VCaP (cell line): ENCODE results near the gene EPB41.

Experiments
- H3K27ac ChIP-seq: fragments of 450-650 bp; 2 replicates; pipeline ENCODE4 v1.5.1; 2017
- CTCF ChIP-seq: fragments of 450-650 bp; conservative IDR thresholded peaks from 2 replicates; pipeline ENCODE4 v1.5.1; 2017; ENCODE audit warnings: mild to moderate bottlenecking, moderate library complexity

The EPB41 gene

GRCh38 chr1:28915031-28915895 is 894 bp downstream of the EPB41 start:
- no peak for TF ChIP-seq CTCF
- H3K27ac ChIP-seq = peak overlapping the region; percentile 88

- no peak for TF ChIP-seq CTCF
- H3K27ac ChIP-seq = no peak overlapping the region; the same call in 1 of the 2 replicates
Measured at GRCh38 chr1:28917757-28918118, 3.4 kb downstream of the EPB41 start.

GRCh38 chr1:28921286-28921869 is 7.0 kb downstream of the EPB41 start:
- no peak overlapping the region for H3K27ac ChIP-seq
- no peak for TF ChIP-seq CTCF

GRCh38 chr1:28925350-28925891 is 11.1 kb downstream of the EPB41 start:
- TF ChIP-seq CTCF = no peak
- peak overlapping the region; percentile 94 for H3K27ac ChIP-seq

- H3K27ac ChIP-seq = peak overlapping the region; percentile 94
- no peak for TF ChIP-seq CTCF
Measured at GRCh38 chr1:28926629-28927265, 12.4 kb downstream of the EPB41 start.

- peak overlapping the region; percentile 94 for H3K27ac ChIP-seq
- no peak for TF ChIP-seq CTCF
Measured at GRCh38 chr1:28927266-28927647, 12.9 kb downstream of the EPB41 start.

- H3K27ac ChIP-seq = peak overlapping the region; percentile 94
- TF ChIP-seq CTCF = no peak
Measured at GRCh38 chr1:28927648-28928313, 13.4 kb downstream of the EPB41 start.
